Astrocyte (in vitro differentiated cells and primary cell): Measurements from ENCODE around the gene FAM237A. TPM values are rescaled to one million over a fixed set of nuclear protein-coding genes. Genes with fewer than 3 reads are reported as not detected.

ENCODE experiments used
- DNase-seq: peaks from one replicate; pipeline ENCODE4 v3.0.0-alpha.2; 2010; ENCODE audit warnings: low read depth
- FAIRE-seq: peaks from 2 replicates; lab custom pipeline; 2011; peaks lifted over from hg19 to GRCh38; lab: Jason Lieb, UNC
- H2AFZ ChIP-seq: 2 replicates; pipeline ENCODE4 v1.6.0; 2012; ENCODE audit warnings: low read depth, low read length, inconsistent platforms
- H3K27ac ChIP-seq: 2 replicates; pipeline ENCODE4 v1.5.1; 2011; ENCODE audit warnings: low read depth, low read length, inconsistent platforms
- H3K27me3 ChIP-seq: 2 replicates; pipeline ENCODE4 v1.6.0; 2011; ENCODE audit warnings: low read length, inconsistent platforms; ENCODE audit not compliant: insufficient read depth
- H3K36me3 ChIP-seq: 2 replicates; pipeline ENCODE4 v1.5.1; 2011; ENCODE audit warnings: low read length, inconsistent platforms; ENCODE audit not compliant: insufficient read depth
- H3K4me1 ChIP-seq: 2 replicates; pipeline ENCODE4 v1.5.1; 2011; ENCODE audit warnings: low read length, inconsistent platforms; ENCODE audit not compliant: insufficient read depth
- H3K4me2 ChIP-seq: 2 replicates; pipeline ENCODE4 v1.6.0; 2012; ENCODE audit warnings: low read length, inconsistent platforms
- H3K4me3 ChIP-seq: 2 replicates; pipeline ENCODE4 v1.5.1; 2011; ENCODE audit warnings: low read depth, mild to moderate bottlenecking, low read length, inconsistent platforms; ENCODE audit not compliant: insufficient read depth
- H3K79me2 ChIP-seq: 2 replicates; pipeline ENCODE4 v1.6.0; 2012; ENCODE audit warnings: mild to moderate bottlenecking, low read length, inconsistent platforms; ENCODE audit not compliant: insufficient read depth
- H3K9ac ChIP-seq: 2 replicates; pipeline ENCODE4 v1.6.0; 2012; ENCODE audit warnings: mild to moderate bottlenecking, low read length, inconsistent platforms
- H3K9me3 ChIP-seq: 2 replicates; pipeline ENCODE4 v1.5.1; 2012; ENCODE audit warnings: low read depth, mild to moderate bottlenecking, low read length, inconsistent platforms; ENCODE audit not compliant: insufficient read depth
- H4K20me1 ChIP-seq: 2 replicates; pipeline ENCODE4 v1.6.0; 2012; ENCODE audit warnings: low read length, inconsistent platforms; ENCODE audit not compliant: insufficient read depth
- H3K27ac Mint-ChIP-seq: one replicate; pipeline ENCODE4 v1.8.0; 2021; ENCODE audit warnings: mild to moderate bottlenecking, mixed read lengths; ENCODE audit not compliant: unreplicated experiment
- H3K27me3 Mint-ChIP-seq: one replicate; pipeline ENCODE4 v1.8.0; 2021; ENCODE audit warnings: low read depth, mixed read lengths; ENCODE audit not compliant: unreplicated experiment
- H3K36me3 Mint-ChIP-seq: one replicate; pipeline ENCODE4 v1.8.0; 2021; ENCODE audit warnings: low read depth, mixed read lengths; ENCODE audit not compliant: unreplicated experiment
- H3K4me1 Mint-ChIP-seq: one replicate; pipeline ENCODE4 v1.8.0; 2021; ENCODE audit warnings: low read depth, mixed read lengths; ENCODE audit not compliant: unreplicated experiment
- H3K4me3 Mint-ChIP-seq: one replicate; pipeline ENCODE4 v1.8.0; 2021; ENCODE audit warnings: mild to moderate bottlenecking, moderate library complexity, mixed read lengths; ENCODE audit not compliant: unreplicated experiment
- H3K9me3 Mint-ChIP-seq: one replicate; pipeline ENCODE4 v1.8.0; 2021; ENCODE audit warnings: mild to moderate bottlenecking, mixed read lengths; ENCODE audit not compliant: unreplicated experiment
- EZH2 ChIP-seq: IDR thresholded peaks from 2 replicates; pipeline ENCODE4 v1.6.1; 2012; ENCODE audit warnings: mild to moderate bottlenecking, low read length, inconsistent platforms; ENCODE audit not compliant: insufficient read depth
- total RNA-seq: library from RNA; stranded (reverse); gene quantifications from 2 replicates; pipeline ENCODE4 v1.2.1, GENCODE V29; 2021
- TF ChIP-seq, protein P1 (sequence below): IDR thresholded peaks from 2 replicates; pipeline ENCODE4 v1.5.1; 2011; ENCODE audit warnings: low read depth, mild to moderate bottlenecking, inconsistent platforms, low read length, moderate library complexity; ENCODE audit not compliant: insufficient read depth

Gene FAM237A
- total RNA-seq, 1 donor from 2014 or later: not detected

DNA sequence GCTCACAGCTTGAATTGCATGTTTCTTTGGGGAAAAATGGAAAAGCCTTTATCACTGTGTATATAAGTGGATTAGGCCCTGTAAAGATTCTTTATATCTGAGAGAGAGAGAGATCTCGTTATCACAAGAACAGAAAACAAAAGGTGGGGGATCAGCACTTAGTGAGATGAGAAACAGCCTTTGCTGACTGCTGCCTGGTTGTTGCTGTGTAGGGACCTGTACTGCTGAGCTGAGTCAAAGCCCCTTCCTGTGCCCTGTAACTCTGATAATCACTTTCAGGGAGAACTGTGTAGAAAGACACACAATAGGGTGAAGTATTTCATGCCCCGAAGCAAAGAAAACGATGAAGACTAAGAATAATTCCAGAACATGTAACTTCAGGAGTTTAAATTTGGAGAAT lies 30.6 kb upstream of the FAM237A start:
- TF ChIP-seq, protein P1, sequence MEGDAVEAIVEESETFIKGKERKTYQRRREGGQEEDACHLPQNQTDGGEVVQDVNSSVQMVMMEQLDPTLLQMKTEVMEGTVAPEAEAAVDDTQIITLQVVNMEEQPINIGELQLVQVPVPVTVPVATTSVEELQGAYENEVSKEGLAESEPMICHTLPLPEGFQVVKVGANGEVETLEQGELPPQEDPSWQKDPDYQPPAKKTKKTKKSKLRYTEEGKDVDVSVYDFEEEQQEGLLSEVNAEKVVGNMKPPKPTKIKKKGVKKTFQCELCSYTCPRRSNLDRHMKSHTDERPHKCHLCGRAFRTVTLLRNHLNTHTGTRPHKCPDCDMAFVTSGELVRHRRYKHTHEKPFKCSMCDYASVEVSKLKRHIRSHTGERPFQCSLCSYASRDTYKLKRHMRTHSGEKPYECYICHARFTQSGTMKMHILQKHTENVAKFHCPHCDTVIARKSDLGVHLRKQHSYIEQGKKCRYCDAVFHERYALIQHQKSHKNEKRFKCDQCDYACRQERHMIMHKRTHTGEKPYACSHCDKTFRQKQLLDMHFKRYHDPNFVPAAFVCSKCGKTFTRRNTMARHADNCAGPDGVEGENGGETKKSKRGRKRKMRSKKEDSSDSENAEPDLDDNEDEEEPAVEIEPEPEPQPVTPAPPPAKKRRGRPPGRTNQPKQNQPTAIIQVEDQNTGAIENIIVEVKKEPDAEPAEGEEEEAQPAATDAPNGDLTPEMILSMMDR: no peak
- no peak for TF ChIP-seq EZH2
- H3K36me3 Mint-ChIP-seq: no peaks in the 10 kb centered on the region
- FAIRE-seq (no peak), DNase-seq (no peak)
- no peak overlapping the region for H3K9ac ChIP-seq
- no peak overlapping the region for H3K27ac ChIP-seq
- H2AFZ ChIP-seq: no peak overlapping the region
- H3K79me2 ChIP-seq: no peaks in the 10 kb centered on the region
- no peaks in the 10 kb centered on the region for H3K27me3 ChIP-seq
- peaks cover 15% of the 10 kb centered on the region for H3K4me1 Mint-ChIP-seq
- no peaks in the 10 kb centered on the region for H3K9me3 ChIP-seq
- H3K4me3 Mint-ChIP-seq: no peak overlapping the region
- H3K4me1 ChIP-seq: peaks cover 6% of the 10 kb centered on the region
- no peaks in the 10 kb centered on the region for H3K27me3 Mint-ChIP-seq
- no peaks in the 10 kb centered on the region for H3K9me3 Mint-ChIP-seq
- no peaks in the 10 kb centered on the region for H4K20me1 ChIP-seq
- no peak overlapping the region for H3K4me3 ChIP-seq
- H3K36me3 ChIP-seq: no peaks in the 10 kb centered on the region
- no peak overlapping the region for H3K4me2 ChIP-seq
- H3K27ac Mint-ChIP-seq: no peak overlapping the region

DNA sequence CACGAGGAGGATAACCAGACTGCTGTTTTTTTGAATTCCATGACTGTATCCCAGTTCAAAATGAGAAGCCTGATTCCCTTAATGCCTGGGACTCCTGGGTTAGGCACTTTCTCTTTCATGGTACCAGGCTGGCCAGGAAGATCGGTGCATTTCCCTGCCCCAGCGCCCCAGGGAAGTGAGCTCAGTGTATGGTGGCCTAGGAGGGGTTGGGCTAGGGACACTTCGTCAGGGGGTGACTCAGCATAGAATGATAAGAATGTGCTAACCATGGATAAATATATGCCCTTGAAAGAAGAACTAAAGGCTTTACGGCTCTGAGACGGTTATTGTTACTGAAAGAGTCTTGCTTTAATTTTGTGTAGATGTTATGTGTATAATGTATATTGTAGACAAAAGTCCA lies 27.5 kb upstream of the FAM237A start:
- no peak overlapping the region for H3K4me3 Mint-ChIP-seq
- peak overlapping the region; percentile 26 for H3K4me2 ChIP-seq

More for the DNA sequence above, 27.5 kb upstream of the FAM237A start:
- DNase-seq: peak; percentile 35
- no peaks in the 10 kb centered on the region for H3K79me2 ChIP-seq
- no peak overlapping the region for H2AFZ ChIP-seq
- Mint-ChIP-seq H3K27me3 (no peaks in the 10 kb centered on the region), H3K27ac (peak overlapping the region; percentile 36), H3K9me3 (no peaks in the 10 kb centered on the region), H3K36me3 (no peaks in the 10 kb centered on the region), H3K4me1 (peaks cover 15% of the 10 kb centered on the region)
- TF ChIP-seq, protein P1: no peak
- TF ChIP-seq EZH2: no peak
- no peaks in the 10 kb centered on the region for H3K36me3 ChIP-seq
- FAIRE-seq: no peak
- no peak overlapping the region for H3K27ac ChIP-seq
- H3K9me3 ChIP-seq: no peaks in the 10 kb centered on the region
- no peaks in the 10 kb centered on the region for H3K27me3 ChIP-seq
- peaks cover 6% of the 10 kb centered on the region for H3K4me1 ChIP-seq
- H3K9ac ChIP-seq: no peak overlapping the region
- H4K20me1 ChIP-seq: no peaks in the 10 kb centered on the region
- H3K4me3 ChIP-seq: no peak overlapping the region
